WI38 (cell line): ENCODE results near the gene NUB1.

Experiments used
- H3K4me3 ChIP-seq: 2 replicates; pipeline ENCODE4 v1.5.1; 2011; ENCODE audit warnings: low read depth, mild to moderate bottlenecking, control low read depth, low read length
- TF ChIP-seq, protein P1 (sequence below): IDR thresholded peaks from 2 replicates; pipeline ENCODE4 v1.5.1; 2012; ENCODE audit warnings: low read depth, mild to moderate bottlenecking, control low read depth, low read length

Gene NUB1

DNA sequence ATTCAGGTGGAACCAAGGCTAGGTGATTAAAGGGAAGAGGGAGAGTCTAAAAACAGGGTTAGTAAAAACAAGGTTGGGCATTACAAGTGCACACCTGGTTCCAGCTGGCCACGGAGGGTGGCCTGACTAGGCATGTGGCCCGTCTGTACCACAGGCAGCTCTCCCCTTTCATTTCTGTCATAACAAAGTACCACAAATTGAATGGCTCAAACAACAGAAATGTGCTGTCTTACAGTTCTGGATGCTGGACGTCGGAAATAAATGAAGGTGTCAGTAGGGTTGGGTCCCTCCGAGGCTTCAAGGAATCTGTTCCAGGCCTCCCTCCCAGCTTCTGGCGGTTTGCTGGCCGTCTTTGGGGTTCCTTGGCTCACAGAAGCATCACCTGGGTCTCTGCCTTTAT, 81.6 kb downstream of the NUB1 start:
- TF ChIP-seq, protein P1, sequence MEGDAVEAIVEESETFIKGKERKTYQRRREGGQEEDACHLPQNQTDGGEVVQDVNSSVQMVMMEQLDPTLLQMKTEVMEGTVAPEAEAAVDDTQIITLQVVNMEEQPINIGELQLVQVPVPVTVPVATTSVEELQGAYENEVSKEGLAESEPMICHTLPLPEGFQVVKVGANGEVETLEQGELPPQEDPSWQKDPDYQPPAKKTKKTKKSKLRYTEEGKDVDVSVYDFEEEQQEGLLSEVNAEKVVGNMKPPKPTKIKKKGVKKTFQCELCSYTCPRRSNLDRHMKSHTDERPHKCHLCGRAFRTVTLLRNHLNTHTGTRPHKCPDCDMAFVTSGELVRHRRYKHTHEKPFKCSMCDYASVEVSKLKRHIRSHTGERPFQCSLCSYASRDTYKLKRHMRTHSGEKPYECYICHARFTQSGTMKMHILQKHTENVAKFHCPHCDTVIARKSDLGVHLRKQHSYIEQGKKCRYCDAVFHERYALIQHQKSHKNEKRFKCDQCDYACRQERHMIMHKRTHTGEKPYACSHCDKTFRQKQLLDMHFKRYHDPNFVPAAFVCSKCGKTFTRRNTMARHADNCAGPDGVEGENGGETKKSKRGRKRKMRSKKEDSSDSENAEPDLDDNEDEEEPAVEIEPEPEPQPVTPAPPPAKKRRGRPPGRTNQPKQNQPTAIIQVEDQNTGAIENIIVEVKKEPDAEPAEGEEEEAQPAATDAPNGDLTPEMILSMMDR = no peak
- no peak overlapping the region for H3K4me3 ChIP-seq

DNA sequence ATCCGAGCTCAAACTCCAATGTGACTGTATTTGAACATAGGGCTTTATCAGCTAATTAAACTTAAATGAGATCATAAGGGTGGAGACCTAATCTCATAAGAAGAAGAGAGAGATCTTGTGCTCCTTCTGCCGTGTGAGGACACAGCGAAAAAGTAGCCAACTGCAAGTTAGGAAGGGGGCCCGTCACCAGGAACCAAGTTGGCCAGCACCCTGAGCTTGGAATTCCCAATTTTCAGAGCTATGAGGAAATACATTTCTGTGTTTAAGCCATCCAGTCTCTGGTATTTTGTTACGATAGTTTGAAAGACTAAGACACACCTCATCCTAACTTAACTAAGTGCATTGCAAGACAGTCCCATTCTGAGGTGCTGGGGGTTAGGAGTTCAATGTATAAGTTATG, 82.3 kb downstream of the NUB1 start:
- no peak overlapping the region for H3K4me3 ChIP-seq
- TF ChIP-seq, protein P1 = no peak

DNA sequence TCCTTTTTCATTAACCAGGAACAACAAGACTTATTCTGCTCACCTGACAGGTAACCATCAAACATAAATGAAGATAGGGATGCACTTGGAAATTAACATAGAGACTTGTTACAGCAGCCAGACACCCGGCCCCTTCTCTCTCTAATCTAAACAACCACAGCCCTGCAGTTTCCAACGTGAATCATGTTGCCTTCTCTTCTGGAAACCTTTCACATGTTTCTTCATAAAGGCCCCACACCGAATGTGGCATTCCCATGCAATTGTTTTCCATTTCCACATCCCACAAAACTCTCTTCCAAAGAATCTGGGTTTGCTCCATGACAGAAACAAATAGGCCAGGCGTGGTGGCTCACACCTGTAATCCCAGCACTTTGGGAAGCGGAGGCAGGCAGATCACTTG, 83.2 kb downstream of the NUB1 start:
- H3K4me3 ChIP-seq = no peak overlapping the region
- TF ChIP-seq, protein P1 = no peak

DNA sequence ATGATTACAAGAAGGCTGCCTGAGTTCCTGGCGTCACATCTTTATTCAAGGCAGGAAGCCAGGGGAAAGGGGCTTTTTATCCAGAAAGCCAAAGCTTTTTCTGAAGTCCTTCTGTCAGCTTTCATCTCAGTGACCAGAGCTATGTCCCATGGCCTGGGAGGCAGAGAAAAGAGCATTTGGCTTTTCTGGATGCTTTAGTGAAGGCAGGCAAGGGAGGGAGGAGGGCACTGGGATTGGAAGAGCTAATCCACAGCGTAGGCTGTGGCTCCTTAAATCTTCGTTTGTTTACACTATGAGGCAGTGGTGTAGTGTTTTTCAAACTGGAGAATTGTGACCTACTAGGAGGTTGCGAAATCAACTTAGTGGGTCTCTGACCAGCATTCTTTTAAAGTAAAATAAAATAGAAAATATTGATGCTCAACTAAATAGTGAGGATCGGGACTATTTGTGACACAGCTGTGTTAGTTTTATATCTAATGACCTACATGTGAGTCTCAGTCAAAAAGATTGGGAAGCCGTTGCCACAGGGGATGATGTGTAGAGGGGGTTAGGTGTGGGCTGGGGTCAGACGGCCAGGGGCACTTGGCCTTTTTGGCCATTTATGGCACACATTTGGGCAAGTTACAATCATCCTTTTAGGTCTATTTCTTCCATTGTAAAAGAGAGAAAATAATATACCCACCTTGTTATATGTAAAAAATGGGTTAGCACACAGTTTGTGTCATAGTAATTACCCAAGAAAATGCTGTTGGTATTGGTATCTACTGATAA, 84.2 kb downstream of the NUB1 start:
- TF ChIP-seq, protein P1 = no peak
- no peak overlapping the region for H3K4me3 ChIP-seq

DNA sequence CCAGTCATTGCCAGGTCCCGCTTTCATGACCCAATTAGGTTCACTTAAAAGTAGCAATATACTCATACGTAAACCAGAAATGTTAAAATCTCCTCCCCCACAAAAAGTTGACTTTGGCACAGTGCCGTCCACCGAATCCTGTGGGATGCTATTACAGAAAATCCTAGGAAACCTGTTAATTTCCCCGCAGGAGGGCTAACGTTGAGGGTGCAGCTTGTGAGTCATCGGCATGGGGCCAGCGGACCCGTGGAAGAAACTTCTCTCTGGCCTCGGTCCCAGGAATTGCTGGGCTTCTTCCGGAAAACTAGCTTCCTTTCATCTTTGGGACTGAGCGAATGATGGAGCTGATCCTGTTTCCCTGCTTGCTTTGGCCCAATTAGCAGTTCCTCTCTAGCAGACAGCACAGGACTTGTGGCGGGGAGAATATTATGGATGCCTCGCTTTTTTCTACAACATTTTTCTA, 84.9 kb downstream of the NUB1 start:
- TF ChIP-seq, protein P1 = no peak
- no peak overlapping the region for H3K4me3 ChIP-seq

DNA sequence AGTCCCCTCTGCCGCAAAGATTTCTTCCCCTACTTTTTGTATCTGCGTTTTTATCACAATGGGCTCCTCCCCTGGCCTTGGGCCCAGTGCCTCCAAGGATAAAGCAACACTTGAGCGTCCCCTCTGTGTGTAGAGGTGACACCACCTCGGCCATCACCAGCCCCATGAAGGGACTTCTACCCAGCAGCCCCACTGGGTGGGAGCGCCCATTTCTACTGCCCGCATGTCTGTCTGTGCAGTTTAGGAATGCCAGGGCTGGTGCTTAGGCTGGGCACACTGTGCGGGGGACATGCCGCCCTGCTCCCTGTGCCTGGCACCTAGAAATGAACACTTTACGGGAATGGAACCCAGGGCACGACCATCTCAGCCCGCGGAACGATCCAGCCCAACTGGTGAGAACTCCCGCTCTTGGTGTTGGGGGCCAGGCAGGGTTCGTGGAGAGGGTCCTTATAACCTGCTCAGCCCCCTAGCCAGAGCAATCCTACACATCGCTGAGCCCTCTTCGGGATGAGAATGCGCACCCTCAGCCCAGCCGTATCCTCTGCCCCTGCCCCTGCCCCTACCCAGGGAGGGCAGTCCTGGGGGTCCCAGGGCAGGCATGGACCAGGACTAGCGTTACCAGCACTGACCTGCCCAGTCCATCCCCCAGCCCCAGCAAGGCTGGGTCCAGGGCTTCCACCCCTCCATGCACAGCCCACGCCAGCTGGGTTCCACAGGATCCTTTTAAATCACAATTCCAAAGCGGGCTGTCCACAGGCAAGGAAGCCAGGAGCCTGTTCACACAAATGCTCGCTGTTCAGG, 85.5 kb downstream of the NUB1 start:
- TF ChIP-seq, protein P1 = no peak
- no peak overlapping the region for H3K4me3 ChIP-seq
